SK-N-SH (cell line): ENCODE data around the gene RGSL1. TPM values are rescaled to one million over a fixed set of nuclear protein-coding genes. Genes with fewer than 3 reads are reported as not detected.
A peak's percentile ranks its signal among the peaks of the same experiment; 100 is the strongest.
"Not testable (repeated sequence)": the region's sequence is repeated elsewhere in the genome, so short reads cannot be mapped to it uniquely, and the experiment has no call there.

Source experiments
- CTCF ChIA-PET: fragments of 300-600, 350-600 bp; formaldehyde crosslinking; extraction: SDS; loops from one replicate; lab custom pipeline; 2021; lab: Yijun Ruan, JAX
- POLR2A ChIA-PET: fragments of 350-600 bp; sonication (Branson Sonifier 250); formaldehyde crosslinking; extraction: SDS; loops from one replicate; lab custom pipeline; 2020; ENCODE audit warnings: antibody characterized with exemption, inconsistent platforms; lab: Yijun Ruan, JAX
- DNase-seq: peaks from one replicate; pipeline ENCODE4 v3.0.0; 2012
- H2AFZ ChIP-seq: fragments of 200-600 bp; sonication (generic); 2 replicates; pipeline ENCODE4 v1.8.1; 2016; ENCODE audit warnings: antibody characterized with exemption, mild to moderate bottlenecking, low read depth
- H3F3A ChIP-seq: fragments of 200-600 bp; sonication (generic); replicated peaks from 2 replicates; pipeline ENCODE3; 2016; ENCODE audit warnings: antibody characterized with exemption, mild to moderate bottlenecking; ENCODE audit not compliant: insufficient read depth
- H3K27ac ChIP-seq, 2 experiments: fragments of 200-500 bp in 1 of 2; fragments of 200-600 bp in 1 of 2; sonication (Bioruptor generic) in 1 of 2; sonication (generic), shearing (Covaris generic) in 1 of 2; 2 replicates each; pipeline versions ENCODE4 v1.5.1 to v1.6.1; 2014 to 2016; ENCODE audit warnings: low read depth in 2 of 2, inconsistent platforms in 1 of 2, low read length in 1 of 2, mild to moderate bottlenecking in 1 of 2, mixed read lengths in 1 of 2
- H3K27me3 ChIP-seq: fragments of 200-600 bp; sonication (generic), shearing (Covaris generic); 2 replicates; pipeline ENCODE4 v1.6.1; 2016; ENCODE audit warnings: mixed run types; ENCODE audit not compliant: insufficient read depth
- H3K36me3 ChIP-seq, 2 experiments: fragments of 200-500 bp in 1 of 2; fragments of 200-600 bp in 1 of 2; sonication (Bioruptor generic) in 1 of 2; sonication (generic) in 1 of 2; replicated peaks in 1 of 2; 2 replicates each; pipeline versions ENCODE3 to v1.5.1; 2014 to 2016; ENCODE audit warnings: low read length in 1 of 2, mild to moderate bottlenecking in 1 of 2; ENCODE audit not compliant: insufficient read depth in 2 of 2, control insufficient read depth in 1 of 2
- H3K4me1 ChIP-seq, 2 experiments: fragments of 200-500 bp in 1 of 2; fragments of 200-600 bp in 1 of 2; sonication (Bioruptor generic) in 1 of 2; sonication (generic), shearing (Covaris generic) in 1 of 2; 2 replicates each; pipeline versions ENCODE4 v1.5.1 to v1.6.1; 2014 to 2016; ENCODE audit warnings: low read depth in 1 of 2, low read length in 1 of 2, mixed run types in 1 of 2; ENCODE audit not compliant: insufficient read depth in 2 of 2, control insufficient read depth in 1 of 2
- H3K4me2 ChIP-seq: fragments of 200-600 bp; sonication (generic), shearing (Covaris generic); 2 replicates; pipeline ENCODE4 v1.6.1; 2017; ENCODE audit warnings: mixed run types
- H3K4me3 ChIP-seq, 2 experiments: fragments of 200-500 bp in 1 of 2; fragments of 200-600 bp in 1 of 2; sonication (Bioruptor generic) in 1 of 2; sonication (generic), shearing (Covaris generic) in 1 of 2; 2 replicates each; pipeline versions ENCODE4 v1.5.1 to v1.8.1; 2014 to 2016; ENCODE audit warnings: low read depth in 2 of 2, inconsistent platforms in 1 of 2, low read length in 1 of 2, mild to moderate bottlenecking in 1 of 2, mixed read lengths in 1 of 2, moderate library complexity in 1 of 2
- H3K79me2 ChIP-seq: fragments of 200-600 bp; sonication (generic); 2 replicates; pipeline ENCODE4 v1.8.1; 2017; ENCODE audit warnings: mild to moderate bottlenecking; ENCODE audit not compliant: insufficient read depth
- H3K9ac ChIP-seq: fragments of 200-600 bp; sonication (generic); 2 replicates; pipeline ENCODE4 v1.6.1; 2017; ENCODE audit warnings: mixed run types
- H3K9me2 ChIP-seq: fragments of 200-600 bp; sonication (generic); 2 replicates; pipeline ENCODE4 v1.6.1; 2017; ENCODE audit warnings: mixed run types
- H3K9me3 ChIP-seq: fragments of 200-600 bp; sonication (generic); 2 replicates; pipeline ENCODE4 v1.6.1; 2017; ENCODE audit warnings: mixed run types, mild to moderate bottlenecking, moderate library complexity
- H4K20me1 ChIP-seq: fragments of 200-600 bp; sonication (generic); 2 replicates; pipeline ENCODE4 v1.6.1; 2017; ENCODE audit warnings: mild to moderate bottlenecking, mixed run types; ENCODE audit not compliant: insufficient read depth
- CTCF ChIP-seq: fragments of 200-600 bp; sonication (generic); IDR thresholded peaks from 2 replicates; pipeline ENCODE4 v1.6.1; 2017; ENCODE audit warnings: antibody characterized with exemption, mild to moderate bottlenecking, moderate library complexity
- EP300 ChIP-seq, 2 experiments: IDR thresholded peaks; 2 replicates each; pipeline versions ENCODE4 v1.4.0 to v1.6.1; 2012; ENCODE audit warnings: borderline replicate concordance in 1 of 2, low read depth in 1 of 2, low read length in 1 of 2
- FOXJ3 ChIP-seq: sonication (generic); formaldehyde crosslinking; IDR thresholded peaks from 2 replicates; pipeline ENCODE4 v1.5.1; 2020; ENCODE audit warnings: mild to moderate bottlenecking, missing genetic modification reagents
- FOXM1 ChIP-seq: IDR thresholded peaks from 2 replicates; pipeline ENCODE4 v1.4.0; 2012; ENCODE audit warnings: low read depth, mild to moderate bottlenecking
- GABPA ChIP-seq: IDR thresholded peaks from 2 replicates; pipeline ENCODE4 v1.4.0; 2012; ENCODE audit warnings: low read depth, mild to moderate bottlenecking
- GATA2 ChIP-seq: sonication (generic); formaldehyde crosslinking; IDR thresholded peaks from 2 replicates; pipeline ENCODE4 v1.5.0; 2020; ENCODE audit warnings: mild to moderate bottlenecking, missing genetic modification reagents
- IRF3 ChIP-seq: fragments of 150-350 bp; IDR thresholded peaks from 2 replicates; pipeline ENCODE4 v1.6.1; 2016; ENCODE audit warnings: mild to moderate bottlenecking, low read depth, low read length
- JUND ChIP-seq: IDR thresholded peaks from 2 replicates; pipeline ENCODE4 v1.4.0; 2012
- MAX ChIP-seq: IDR thresholded peaks from 2 replicates; pipeline ENCODE4 v1.4.0; 2012; ENCODE audit warnings: low read depth
- NFIC ChIP-seq: IDR thresholded peaks from 2 replicates; pipeline ENCODE4 v1.4.0; 2012; ENCODE audit warnings: borderline replicate concordance
- NRF1 ChIP-seq: IDR thresholded peaks from 2 replicates; pipeline ENCODE4 v1.6.1; 2012; ENCODE audit warnings: low read depth, mild to moderate bottlenecking, low read length
- RAD21 ChIP-seq: IDR thresholded peaks from 2 replicates; pipeline ENCODE4 v1.6.1; 2012; ENCODE audit warnings: mild to moderate bottlenecking, low read length
- RCOR1 ChIP-seq: fragments of 150-350 bp; IDR thresholded peaks from 2 replicates; pipeline ENCODE4 v1.6.1; 2017; ENCODE audit warnings: antibody characterized with exemption, low read length
- RFX5 ChIP-seq: IDR thresholded peaks from 2 replicates; pipeline ENCODE4 v1.6.1; 2012; ENCODE audit warnings: mild to moderate bottlenecking, improper control_type of control experiment, low read length
- SMC3 ChIP-seq: IDR thresholded peaks from 2 replicates; pipeline ENCODE4 v1.6.1; 2012; ENCODE audit warnings: low read depth, low read length, improper control_type of control experiment
- TAF1 ChIP-seq: IDR thresholded peaks from 2 replicates; pipeline ENCODE4 v1.6.1; 2012; ENCODE audit warnings: low read depth, mild to moderate bottlenecking, low read length, moderate library complexity, borderline replicate concordance
- TCF12 ChIP-seq: IDR thresholded peaks from 2 replicates; pipeline ENCODE4 v1.4.0; 2012
- USF2 ChIP-seq: fragments of 150-350 bp; IDR thresholded peaks from 2 replicates; pipeline ENCODE4 v1.6.1; 2017; ENCODE audit warnings: antibody characterized with exemption, low read length, low read depth, borderline replicate concordance
- WGBS: methylation state at CpG from one replicate; pipeline ENCODE4 v1.1.6; 2017; ENCODE audit warnings: low lambda C conversion rate; 5-methylcytosine and 5-hydroxymethylcytosine counted together
- polyA plus RNA-seq, 3 experiments: library from polyadenylated mRNA; depleted of rRNA; stranded (reverse); fragments of >200 nt; gene quantifications; 2 replicates each; pipeline ENCODE4 v1.2.3, GENCODE V29; 2012

The RGSL1 gene
- polyA plus RNA-seq, 1 of the 3 experiments (the other 2 are of a cell fraction) = not detected

GRCh38 chr1:182444497-182444896, 5.4 kb upstream of the RGSL1 start:
- Histone ChIP-seq H3K9me2 (no peaks in the 10 kb centered on the region), H3K9ac (no peak overlapping the region), H3K27me3 (no peaks in the 10 kb centered on the region), H3K4me1 (no peaks in the 10 kb centered on the region), H2AFZ (no peak overlapping the region), H3K79me2 (no peaks in the 10 kb centered on the region), H3K9me3 (no peaks in the 10 kb centered on the region), H4K20me1 (no peaks in the 10 kb centered on the region), H3K36me3 (no peaks in the 10 kb centered on the region), H3K27ac (no peak overlapping the region), H3F3A (no peaks in the 10 kb centered on the region), H3K4me3 (no peak overlapping the region), H3K4me2 (no peak overlapping the region)
- CTCF ChIA-PET = interaction anchor here (1.2 to 2.4 kb wide), 6 partner anchors 10 to 341 kb away, joined by 3 to 18 read pairs (median 4); no protein-coding TSS in a partner anchor
- WGBS = 13% methylated on average over 2 of the region's 4 CpGs
- POLR2A ChIA-PET = no interaction called here
- no peak for TF ChIP-seq RFX5
- no peak for TF ChIP-seq TCF12
- TF ChIP-seq RCOR1 = no peak
- TF ChIP-seq CTCF = no peak
- TF ChIP-seq FOXM1 = no peak
- TF ChIP-seq TAF1 = no peak
- TF ChIP-seq NRF1 = no peak
- no peak for TF ChIP-seq NFIC
- TF ChIP-seq GABPA = no peak
- no peak for TF ChIP-seq GATA2
- TF ChIP-seq FOXJ3 = no peak
- no peak for TF ChIP-seq MAX
- TF ChIP-seq JUND = no peak
- DNase-seq = no peak

- H3K79me2 ChIP-seq = no peaks in the 10 kb centered on the region
- no peak overlapping the region; a peak in 1 of 4 replicates for H3K4me3 ChIP-seq
- WGBS = 13% methylated on average over 3 of the region's 3 CpGs
- H3K27me3 ChIP-seq = no peaks in the 10 kb centered on the region
- CTCF ChIA-PET = no interaction called here
- no peaks in the 10 kb centered on the region for H3K9me3 ChIP-seq
- TF ChIP-seq SMC3 = peak; percentile 57
- no peak for TF ChIP-seq TAF1
- TF ChIP-seq EP300 (IDR thresholded peaks at IDR 0.05; ENCODE audit: borderline replicate concordance in 1 of 2, low read depth in 1 of 2, low read length in 1 of 2) = no peak
- TF ChIP-seq USF2 = no peak
- peak; percentile 79 for TF ChIP-seq RAD21
- TF ChIP-seq CTCF = peak; percentile 70
- TF ChIP-seq JUND = no peak
- no peak for TF ChIP-seq IRF3
- TF ChIP-seq RCOR1 = no peak
- POLR2A ChIA-PET = no interaction called here
- H3K36me3 ChIP-seq = no peaks in the 10 kb centered on the region
- no peaks in the 10 kb centered on the region for H3K4me1 ChIP-seq
- peak; percentile 66 for DNase-seq
- no peak overlapping the region for H3K27ac ChIP-seq
- H3K9ac ChIP-seq = no peak overlapping the region
- no peak overlapping the region for H2AFZ ChIP-seq
- no peaks in the 10 kb centered on the region for H3K9me2 ChIP-seq
- no peak overlapping the region for H3K4me2 ChIP-seq
- H4K20me1 ChIP-seq = no peaks in the 10 kb centered on the region
- H3F3A ChIP-seq = no peaks in the 10 kb centered on the region
Measured at GRCh38 chr1:182446033-182446669, 3.8 kb upstream of the RGSL1 start.

- not testable (repeated sequence) for H4K20me1 ChIP-seq
Measured at GRCh38 chr1:182447124-182447523, 2.8 kb upstream of the RGSL1 start.

More at GRCh38 chr1:182447124-182447523, 2.8 kb upstream of the RGSL1 start:
- H3K36me3 ChIP-seq, H3K9me2 ChIP-seq, H3K4me2 ChIP-seq, H2AFZ ChIP-seq, DNase-seq, POLR2A ChIA-PET, H3K79me2 ChIP-seq, H3F3A ChIP-seq, H3K9me3 ChIP-seq, H3K27me3 ChIP-seq, H3K4me1 ChIP-seq, H3K4me3 ChIP-seq, H3K9ac ChIP-seq, H3K27ac ChIP-seq: not testable (repeated sequence)
- 78% methylated on average over 2 of the region's 2 CpGs for WGBS
- CTCF ChIA-PET = interaction anchor here (0.6 to 3.2 kb wide), 3 partner anchors 15 to 337 kb away, joined by 3 to 15 read pairs (median 3); no protein-coding TSS in a partner anchor
